SU-DHL-6 (cell line): ENCODE data around the gene KAZN.

Source experiments
- CTCF ChIP-seq: fragments of 200-600 bp; sonication (generic); IDR thresholded peaks from one replicate; pipeline ENCODE4 v1.5.1; 2017; ENCODE audit warnings: antibody characterized with exemption, mild to moderate bottlenecking, low read length, moderate library complexity; ENCODE audit not compliant: insufficient read depth, poor library complexity, severe bottlenecking
- EZH2phosphoT487 ChIP-seq: fragments of 200-600 bp; sonication (generic), shearing (Covaris generic); conservative IDR thresholded peaks from 2 replicates; pipeline ENCODE4 v1.6.1; 2018; ENCODE audit warnings: mild to moderate bottlenecking, antibody characterized with exemption, low read length, moderate library complexity, mixed read lengths

GRCh38 chr1:14822493-14822892 is 224.0 kb downstream of the KAZN start:
- TF ChIP-seq EZH2phosphoT487 (no peak), CTCF (no peak)
